Limb (tissue), 2 donors: Measurements from ENCODE around the gene SLC13A2.

Experiments used
- DNase-seq, 2 donors: peaks; one replicate each; pipeline ENCODE4 v3.0.0-alpha.2; 2016; ENCODE audit errors: extremely low spot score in 2 of 2

The SLC13A2 gene

GRCh38 chr17:28470914-28471366, 2.5 kb upstream of the SLC13A2 start:
- no peak for DNase-seq

DNA sequence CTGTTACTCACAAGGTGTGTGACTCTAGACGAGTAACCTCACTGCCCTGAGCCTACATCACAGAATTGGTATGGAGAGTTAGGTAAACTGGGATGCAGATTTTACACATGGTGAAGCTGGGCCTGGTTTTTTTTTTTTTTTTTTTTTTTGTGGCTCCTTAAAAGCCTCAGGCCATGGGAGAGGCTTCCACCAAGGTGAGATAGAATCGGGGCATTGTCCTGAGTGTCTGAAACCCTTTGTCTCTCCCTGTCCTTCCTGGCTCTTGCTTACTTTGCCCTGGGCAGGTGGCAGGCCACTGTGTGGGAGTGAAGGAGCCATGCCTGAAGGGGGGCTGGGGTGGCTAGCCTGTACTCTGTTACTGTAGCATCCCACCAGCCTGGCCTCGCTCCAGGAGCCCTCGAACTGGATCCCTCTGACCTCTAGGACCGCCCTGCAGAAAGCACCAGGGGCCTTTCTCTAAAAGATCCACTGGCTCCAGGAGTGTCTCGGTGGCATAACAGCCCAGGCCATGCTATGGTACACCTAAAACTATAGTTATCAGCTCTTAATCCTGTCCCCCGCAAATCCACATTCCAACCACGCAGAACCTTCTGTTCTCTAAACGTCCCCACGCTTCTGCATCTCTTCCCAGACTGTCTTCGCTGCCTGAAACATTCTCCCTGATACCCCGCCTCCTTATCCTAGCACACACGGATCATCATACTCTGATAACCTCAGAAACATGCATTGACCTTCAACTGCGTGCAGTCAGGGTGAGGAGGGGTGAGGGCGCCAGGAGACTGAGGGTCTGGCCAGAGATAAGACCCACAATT, 1.7 kb upstream of the SLC13A2 start:
- no peak for DNase-seq

- no peak for DNase-seq
These were observed 460 bp upstream of the SLC13A2 start for GRCh38 chr17:28472871-28473497.

GRCh38 chr17:28474111-28474531, 677 bp downstream of the SLC13A2 start:
- peak in 1 of 2 donors; percentile 7 for DNase-seq

DNA sequence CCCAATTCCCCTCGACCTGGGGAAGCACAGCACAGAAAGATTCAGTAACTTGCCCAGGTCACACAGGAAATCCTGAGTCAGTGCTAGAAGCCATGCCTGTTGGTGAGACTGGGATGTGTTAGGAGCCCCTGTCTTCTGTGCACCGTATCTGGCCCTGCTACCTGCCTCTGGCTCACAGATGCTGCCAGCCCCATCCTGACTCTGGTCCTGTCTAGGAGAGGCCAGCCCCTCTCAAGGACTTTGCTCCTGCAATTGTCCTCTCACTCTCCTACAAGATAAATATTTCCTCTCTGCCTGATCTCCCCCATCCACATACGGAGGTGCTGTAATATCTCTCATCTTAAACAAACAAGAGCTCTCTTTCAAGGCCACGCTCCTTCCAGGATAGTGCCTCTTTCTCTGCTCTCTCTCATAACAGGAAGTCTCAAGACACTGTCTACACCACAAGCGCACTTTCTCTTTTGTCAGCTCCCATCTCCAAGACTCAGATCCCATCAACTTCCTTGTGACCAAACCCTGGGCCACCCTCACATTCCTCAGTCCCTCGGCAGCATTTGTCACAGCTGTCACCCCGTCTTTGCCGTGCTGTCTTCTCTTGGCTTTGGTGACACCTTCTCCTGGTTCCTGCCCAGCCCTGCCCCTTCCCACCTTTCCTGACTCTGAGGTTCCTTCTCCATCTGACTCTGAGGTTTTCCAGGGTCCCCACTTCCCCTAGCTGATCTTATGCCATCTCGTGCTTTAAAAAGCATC, 1.9 kb downstream of the SLC13A2 start:
- DNase-seq = peak in 1 of 2 donors; percentile 3

DNA sequence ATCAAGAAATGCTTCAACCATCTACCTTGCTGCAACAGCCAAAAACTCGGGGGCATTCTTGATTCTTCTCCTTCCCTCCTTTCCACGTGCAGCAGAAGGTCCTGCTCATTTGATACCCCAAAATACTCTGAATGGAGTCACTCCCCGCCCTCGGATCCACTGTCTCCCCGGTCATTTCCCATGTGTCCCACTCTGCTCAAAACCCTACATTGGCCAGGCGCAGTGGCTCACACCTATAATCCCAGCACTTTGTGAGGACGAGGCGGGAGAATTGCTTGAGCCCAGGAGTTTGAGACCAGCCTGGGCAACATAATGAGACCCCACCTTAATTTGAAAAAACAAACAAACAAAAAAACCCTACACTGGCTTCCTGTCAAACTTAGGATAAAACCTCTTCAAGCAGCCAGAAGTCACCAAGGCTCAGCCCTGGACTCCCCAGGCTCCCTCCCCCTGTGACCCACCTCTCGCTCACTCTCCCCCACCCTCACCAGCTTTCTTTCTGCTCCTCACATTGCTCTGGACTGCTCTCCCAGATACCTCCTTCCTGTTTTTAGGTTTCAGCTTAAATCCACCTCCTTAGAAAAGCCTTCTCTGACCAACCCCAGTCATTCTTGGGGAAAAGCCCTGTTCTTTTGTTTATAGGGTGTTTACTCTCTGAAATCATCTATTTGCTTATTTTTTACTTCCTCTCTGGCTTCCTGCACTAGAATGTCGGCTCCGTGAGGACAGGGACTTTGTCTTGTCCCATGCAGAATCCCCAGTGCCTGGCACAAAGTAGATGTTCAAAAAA, 2.8 kb downstream of the SLC13A2 start:
- peak in 1 of 2 donors; percentile 3 for DNase-seq

GRCh38 chr17:28477928-28478327, 4.5 kb downstream of the SLC13A2 start:
- DNase-seq = no peak

GRCh38 chr17:28478712-28479615, 5.5 kb downstream of the SLC13A2 start:
- DNase-seq = no peak

GRCh38 chr17:28480278-28480677, 6.8 kb downstream of the SLC13A2 start:
- DNase-seq = no peak

DNA sequence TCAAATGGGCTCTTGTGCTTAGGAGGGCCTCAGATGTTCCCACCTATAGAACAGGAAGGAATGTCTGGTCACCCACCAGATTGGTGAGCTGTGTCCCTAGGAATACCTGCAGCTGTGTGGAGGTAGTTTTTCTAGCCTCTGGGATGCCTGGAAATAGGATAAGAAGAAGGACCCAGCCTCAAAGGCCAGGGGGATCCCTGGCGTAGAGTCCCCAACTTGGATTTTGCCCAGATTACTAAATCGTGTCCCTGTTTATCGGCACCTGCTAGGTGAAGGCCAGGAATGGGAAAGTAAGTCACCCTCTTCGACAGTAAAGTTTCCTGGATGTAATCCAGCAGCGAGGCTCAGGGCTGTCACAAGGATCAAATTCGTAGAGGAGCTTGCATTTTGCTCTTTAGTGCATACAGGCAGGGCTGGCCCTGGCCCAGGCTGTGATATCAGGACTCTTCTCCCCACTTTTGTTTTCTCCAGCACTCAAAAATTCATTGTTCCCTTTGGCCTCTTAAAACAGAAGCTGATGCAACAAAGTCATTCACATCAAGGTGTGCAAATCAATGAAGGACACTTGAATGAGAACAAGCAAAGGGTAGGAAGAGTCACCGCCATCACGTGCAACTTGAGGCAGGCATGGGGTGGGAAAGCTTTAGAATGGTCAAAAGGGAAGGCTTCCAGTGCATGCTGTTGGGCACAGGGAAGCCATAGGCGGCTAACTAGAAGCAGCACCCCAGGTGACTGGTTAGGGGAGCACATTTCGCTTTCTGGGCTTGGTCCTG, 7.5 kb downstream of the SLC13A2 start:
- DNase-seq = no peak

GRCh38 chr17:28482551-28483199, 9.2 kb downstream of the SLC13A2 start:
- DNase-seq = no peak

DNA sequence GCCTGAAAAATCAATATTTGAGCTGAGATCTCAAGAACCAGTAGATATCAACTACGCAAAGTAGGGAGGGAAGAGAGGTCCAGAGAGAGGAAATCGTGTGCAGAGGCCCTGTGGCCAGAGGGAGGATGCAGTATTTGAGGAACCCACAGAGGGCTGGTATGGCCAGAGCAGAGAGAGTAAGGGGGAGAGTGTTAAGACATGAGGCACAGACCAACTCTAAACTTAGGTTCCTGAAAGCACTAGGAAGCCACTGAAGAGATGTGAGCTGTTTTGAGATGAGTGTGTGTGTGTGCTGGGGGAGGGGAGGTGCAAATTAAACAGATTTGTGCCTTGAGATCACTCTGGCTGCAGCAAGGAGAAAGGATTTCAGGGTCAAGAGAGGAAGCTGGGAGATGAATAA, 10.9 kb downstream of the SLC13A2 start:
- DNase-seq = no peak

DNA sequence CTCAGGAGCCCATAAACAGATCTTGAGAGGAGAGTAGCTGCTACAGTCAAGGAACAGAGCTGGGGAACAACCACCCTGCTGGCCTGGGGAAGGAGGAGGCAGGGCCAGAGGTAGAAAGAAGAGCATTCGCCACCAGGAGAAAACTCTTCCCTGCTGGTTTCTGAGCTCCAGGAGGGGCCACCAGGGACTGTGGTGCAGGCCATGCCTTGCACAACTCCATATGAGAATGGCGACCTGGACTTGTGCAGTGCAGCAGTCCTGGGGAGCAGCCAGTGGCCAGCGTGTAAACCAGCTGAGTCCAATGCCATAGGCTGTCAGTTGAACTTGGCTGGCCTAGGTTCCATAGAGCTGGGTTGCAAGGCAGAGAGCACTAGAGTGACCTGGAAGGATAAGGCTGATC, 11.6 kb downstream of the SLC13A2 start:
- no peak for DNase-seq

DNA sequence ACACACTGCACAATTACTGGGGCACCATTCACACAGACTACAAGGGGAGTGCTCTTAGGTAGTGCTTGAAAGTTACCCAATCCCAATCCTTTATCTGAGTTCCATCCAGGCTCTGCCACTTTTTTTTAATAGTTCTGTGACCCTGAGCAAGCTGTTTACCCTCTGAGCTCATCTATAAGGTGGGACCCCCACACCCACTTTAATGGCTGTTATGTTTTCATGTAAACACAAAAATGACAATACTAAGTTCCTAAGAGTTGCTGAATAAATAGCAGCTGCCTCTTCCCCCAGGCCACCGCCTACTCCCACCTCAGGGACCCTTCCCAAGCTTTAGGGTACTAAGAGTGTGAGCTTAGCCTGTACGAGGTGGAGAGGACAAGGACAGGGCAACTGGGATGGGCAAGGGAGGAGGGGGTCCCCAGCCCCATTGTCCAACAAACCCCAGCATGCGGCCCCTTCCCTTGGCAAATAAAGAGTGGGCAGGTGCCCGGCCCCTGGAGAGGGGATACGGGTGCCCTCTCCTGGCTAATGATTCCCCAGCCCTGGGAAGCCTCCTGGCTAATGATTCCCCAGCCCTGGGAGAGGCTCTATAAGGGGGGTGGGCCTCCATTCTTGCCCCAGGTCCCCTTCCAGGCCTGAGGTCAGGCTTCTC, 14.6 kb downstream of the SLC13A2 start:
- no peak for DNase-seq

GRCh38 chr17:28488533-28489276, 15.3 kb downstream of the SLC13A2 start:
- no peak for DNase-seq

DNA sequence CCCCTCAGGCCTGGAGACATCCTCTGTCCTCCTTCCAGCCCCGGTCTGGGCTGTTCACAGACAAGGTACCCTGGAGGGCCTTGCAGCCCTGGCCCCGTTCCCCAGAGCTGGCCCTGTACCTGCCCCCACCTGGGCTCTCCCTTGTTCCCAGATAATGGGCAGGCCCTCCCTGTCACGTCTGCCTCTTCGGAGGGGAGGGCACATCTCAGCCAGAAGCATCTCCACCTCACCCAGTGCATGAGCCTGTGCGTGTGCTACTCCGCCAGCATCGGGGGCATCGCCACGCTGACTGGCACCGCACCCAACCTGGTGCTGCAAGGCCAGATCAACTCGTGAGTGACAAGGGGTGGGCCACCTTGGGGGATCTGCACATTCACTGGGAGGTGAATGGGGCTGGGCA, 17.8 kb downstream of the SLC13A2 start:
- DNase-seq = no peak

DNA sequence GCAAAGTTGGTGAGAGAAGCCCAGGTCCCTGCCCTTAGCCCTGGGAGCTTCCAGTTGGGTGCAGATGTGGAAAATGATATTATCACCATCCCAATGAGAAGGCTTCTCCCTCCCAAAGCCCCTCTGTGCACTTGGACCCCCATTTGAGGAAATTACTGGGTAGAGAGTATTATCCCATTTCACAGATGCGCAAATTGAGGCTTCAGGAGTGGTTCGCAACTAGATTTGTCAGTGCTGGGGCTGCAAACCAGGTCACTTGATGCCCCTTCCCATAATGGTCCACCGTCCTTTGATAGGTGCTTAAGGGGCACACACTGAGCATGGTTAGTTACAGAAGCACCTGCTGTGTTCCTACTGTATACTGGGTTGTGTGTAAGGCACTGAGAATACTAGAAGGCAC, 18.4 kb downstream of the SLC13A2 start:
- DNase-seq = no peak
